Amniotic stem cell (primary cell): Measurements from ENCODE around the gene SYNGR4.
"Not testable (repeated sequence)": the region's sequence is repeated elsewhere in the genome, so short reads cannot be mapped to it uniquely, and the experiment has no call there.

Experiments used
- DNase-seq: peaks from one replicate; lab custom pipeline; 2025; lab: John Stamatoyannopoulos, UW

The SYNGR4 gene

DNA sequence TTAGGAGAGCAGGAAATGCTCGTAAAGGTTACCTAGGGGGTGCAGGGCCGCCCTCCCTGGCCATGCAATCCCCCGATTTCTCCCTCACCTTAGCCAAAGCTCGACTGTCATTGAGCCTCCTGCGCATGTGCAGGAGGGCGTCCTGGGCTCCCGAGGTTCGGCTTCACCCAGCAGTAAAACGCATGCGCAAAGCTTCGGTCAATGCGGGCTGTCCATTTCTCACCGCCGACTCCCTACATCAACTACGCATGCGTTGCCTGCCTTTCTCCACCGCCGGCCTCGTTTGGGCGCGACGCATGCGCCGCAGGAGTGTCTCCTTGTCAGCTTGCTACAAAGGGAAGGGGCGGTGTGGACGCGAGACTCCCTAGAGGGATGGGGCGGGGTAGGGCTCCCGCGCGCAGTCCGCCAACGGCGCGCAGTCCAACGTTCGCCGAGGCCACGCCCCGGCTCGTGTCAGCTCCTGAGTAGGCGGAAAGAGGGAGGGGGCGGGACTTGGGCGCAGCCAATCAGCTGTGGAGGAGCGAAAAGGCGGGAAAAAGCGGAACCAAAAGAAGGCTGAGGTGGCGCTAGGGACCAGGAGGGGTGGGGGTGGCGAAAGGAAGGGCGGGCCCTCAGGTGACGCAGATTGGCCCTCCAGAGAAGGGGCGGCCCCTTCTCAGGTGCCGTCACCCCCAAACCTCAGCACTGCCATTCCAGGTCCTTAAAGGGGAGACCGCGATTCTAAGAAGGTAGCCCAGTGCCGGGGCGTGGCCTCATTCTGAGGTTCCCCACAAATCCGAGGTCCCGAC, at the start of gene SYNGR4, which contains the start of gene TMEM143:
SYNGR4 (plus strand) TSS at position 558 of the 788 bp plus-strand sequence. CDS start 1,476 bp downstream, outside the sequence.
TMEM143 (minus strand) TSS at position 131 of the 788 bp plus-strand sequence; CDS start at position 111, 20 bp downstream.
- DNase-seq: peak; percentile 98

DNA sequence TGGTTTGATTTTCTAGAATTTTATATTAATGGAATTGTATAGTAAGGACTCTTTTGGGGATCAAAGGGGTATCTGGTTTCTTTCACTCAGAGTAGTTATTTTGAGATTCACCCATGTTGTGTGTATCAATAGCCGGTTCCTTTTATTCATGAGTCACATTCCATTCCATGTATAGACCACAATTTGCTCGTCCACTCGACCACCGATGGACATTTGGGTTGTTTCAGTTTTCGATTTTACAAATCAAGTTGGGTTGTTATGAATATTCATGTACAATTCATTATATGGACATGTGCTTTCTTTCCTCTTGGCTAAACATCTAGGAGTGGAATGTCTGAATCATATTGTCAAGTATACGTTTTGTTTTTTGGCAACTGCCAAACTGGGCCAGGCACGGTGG, 48.5 kb upstream of the SYNGR4 start:
- no peak for DNase-seq

DNA sequence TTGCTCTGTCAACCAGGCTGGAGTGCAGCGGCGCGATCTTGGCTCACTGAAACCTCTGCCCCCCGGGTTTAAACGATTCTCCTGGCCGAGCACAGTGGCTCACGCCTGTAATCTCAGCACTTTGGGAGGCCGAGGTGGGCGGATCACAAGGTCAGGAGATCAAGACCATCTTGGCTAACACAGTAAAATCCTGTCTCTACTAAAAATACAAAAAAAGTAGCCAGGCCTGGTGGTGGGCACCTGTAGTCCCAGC, 46.5 kb upstream of the SYNGR4 start:
- DNase-seq: not testable (repeated sequence)

DNA sequence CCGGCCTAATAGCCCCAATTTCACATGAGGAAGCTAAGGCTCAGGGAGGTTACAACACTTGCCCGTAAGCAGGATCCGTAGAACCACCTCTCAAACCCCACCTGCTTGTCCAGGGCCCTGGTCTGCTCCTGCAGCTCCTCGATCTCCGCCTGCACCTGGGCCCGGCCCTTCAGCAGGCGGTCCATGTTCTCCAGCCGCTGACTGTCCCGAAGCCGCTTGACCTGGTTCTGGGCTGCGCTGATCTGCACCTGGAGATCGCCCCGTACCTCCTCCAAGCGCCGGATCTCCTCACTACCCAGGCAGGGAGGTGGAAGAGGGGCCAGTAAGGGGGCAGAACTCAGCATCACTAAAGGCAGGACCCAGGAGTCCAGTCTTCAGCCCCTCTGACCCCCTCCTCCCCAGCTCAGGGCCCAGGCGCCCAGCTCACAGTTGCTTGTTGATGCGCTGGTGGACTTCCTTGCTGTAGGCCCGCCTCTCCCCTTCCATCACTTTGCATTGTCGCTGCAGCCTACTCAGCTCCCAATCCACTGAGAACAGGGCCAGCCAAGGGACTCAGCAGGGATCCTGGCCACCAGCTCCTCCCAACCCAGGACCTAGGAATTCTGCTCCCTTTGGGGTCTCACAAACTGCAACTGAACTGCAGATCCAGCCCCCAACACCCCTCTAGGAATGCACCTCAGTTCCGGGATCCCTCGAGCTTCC, 45.7 kb upstream of the SYNGR4 start:
- DNase-seq: no peak

DNA sequence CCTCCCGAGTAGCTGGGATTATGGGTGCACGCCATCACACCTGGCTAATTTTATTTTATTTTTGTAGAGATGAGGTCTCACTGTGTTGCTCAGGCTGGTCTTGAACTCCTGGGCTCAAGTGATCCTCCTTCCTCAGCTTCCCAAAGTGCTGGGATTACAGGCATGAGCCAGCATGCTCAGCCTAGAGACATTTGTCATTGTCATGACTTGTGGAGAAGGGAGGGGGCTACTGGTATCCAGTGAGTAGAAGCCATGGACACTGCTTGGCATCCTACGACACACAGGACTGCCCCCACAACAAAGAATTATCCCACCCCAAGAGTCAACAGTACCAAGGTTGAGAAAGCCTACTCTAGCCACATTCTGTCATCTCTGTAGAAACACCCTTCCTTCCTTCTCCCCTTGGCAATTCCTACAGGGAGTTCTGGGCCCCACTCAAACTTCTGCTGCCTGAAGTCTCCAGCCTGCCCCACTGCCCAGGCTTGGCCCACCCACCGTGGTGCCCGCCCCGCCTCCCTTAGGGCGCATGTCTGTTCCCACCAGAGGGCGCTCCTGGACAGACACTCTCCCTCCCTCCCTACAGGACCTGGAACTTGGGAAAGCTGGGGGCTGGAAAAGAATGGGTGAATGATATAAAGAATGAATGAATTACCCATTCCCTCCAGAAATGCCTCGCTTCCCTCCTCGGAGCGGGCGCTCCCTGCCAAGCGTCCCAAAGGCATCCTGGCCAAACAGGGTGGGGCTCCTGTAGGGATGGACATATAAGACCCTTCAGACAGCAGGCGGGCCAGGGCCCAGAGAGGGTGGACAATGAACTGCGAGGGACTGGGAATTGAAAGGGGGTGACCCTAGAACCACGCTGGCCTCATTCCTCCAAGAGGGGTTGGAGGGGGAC, 44.3 kb upstream of the SYNGR4 start:
- peak; percentile 64 for DNase-seq

DNA sequence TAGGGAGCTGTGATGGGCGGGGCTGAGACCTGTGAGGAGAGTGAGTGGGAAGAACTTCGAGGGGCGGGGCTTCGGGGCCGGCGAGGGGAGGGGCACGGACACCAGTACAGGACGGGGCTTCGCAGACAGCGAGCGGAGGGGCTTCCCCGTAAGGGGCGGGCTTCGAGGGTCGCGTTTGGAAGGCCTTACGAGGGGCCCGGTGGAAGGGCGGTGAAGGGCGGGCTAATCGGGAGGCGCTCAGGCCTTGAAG, 42.9 kb upstream of the SYNGR4 start:
- DNase-seq: peak; percentile 75

GRCh38 chr19:48321622-48322591, 42.3 kb upstream of the SYNGR4 start:
- peak; percentile 96 for DNase-seq

GRCh38 chr19:48325265-48325910, 38.8 kb upstream of the SYNGR4 start, which contains the start of gene EMP3:
Gene EMP3 (plus strand): TSS chr19:48325552. CDS start chr19:48326845, 1,293 bp downstream.
- DNase-seq: peak; percentile 86

GRCh38 chr19:48329167-48329891, 34.8 kb upstream of the SYNGR4 start:
- peak; percentile 59 for DNase-seq

GRCh38 chr19:48330012-48330681, 34.0 kb upstream of the SYNGR4 start:
- DNase-seq: no peak

DNA sequence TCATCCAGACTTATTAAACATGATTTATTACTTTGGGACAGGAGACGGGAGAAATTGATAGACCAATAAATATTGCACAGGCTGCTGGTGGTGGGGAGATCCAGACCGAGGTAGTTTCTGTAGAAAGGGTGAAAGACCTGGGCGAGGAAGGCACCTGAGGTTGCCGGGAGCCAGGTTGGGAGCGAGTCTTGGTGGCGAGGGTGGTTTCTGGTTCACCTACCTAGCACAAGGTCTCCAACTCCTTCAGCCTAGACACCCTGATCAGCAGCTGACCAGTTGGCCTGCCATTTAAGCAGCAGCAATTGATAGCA, 31.9 kb upstream of the SYNGR4 start:
- DNase-seq: no peak

- DNase-seq: peak; percentile 83
Measured at GRCh38 chr19:48332662-48333466, 31.3 kb upstream of the SYNGR4 start.

DNA sequence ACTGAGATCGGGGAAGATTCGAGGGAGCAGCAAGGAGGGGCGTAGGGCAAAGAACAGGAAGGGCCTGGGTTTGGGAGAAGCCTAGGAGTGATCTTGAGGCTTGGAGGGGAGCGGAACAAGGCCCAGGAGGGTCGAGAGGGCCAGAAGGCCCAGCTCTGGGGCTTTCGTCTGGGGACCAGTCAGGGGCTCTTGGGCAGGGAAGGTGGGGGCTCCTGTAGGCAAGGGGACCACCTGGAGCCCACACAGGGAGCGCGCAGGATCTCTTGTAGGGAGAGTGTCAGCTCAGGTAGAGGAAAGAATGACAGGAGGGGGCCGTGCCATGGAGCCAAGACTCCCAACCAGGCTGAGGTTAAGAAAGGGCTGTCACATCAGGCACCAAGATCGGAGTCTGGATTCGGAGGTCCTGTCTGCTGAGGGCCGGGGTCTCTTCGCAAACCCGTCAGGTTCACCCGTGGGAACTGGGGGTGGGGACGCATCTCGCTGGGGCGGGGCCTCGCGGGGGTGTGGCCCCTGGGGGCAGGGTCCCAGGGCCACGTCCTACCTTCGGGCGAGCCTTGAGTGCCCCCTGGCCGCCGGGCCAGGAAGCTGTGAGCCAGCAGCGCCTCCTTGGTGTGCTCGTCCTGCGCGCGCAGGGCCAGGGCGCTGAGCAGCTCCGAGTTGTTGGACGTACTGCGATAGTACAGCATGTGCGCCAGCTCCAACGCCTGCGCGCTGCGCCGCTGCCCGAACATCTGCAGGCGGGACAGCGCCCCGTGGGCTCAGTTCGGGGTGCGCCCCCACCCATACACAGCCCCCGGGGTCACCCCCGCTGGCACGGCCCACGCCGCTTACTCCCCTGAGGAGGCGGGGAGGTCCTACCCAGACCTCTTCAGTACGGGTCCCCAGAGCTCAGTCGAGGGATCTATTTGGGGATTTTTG, 30.4 kb upstream of the SYNGR4 start:
- peak; percentile 76 for DNase-seq

DNA sequence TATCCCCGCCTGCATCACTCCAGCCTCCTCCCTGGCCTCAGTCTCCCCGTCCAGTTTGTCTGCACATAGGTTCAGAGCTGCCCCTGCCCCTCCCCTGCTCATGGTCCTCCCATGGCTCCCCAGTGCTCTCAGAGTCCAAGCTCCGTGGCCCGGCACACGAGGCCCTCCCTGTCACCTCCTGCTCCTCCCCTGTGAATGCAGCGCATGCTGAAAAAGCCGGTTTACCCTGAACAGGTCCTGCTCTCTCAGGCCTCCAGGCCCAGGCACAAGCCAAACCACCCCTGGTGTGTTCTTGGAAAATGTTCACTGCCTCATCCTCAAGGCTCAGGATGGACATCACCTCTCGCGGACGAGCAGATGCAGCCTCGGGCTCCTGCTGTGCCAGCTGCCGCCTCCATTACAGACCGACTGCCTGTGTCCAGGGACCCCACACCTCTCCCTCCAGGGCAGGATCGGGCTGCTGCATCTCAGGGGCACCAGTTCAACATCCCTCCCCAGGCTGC, 25.9 kb upstream of the SYNGR4 start:
- DNase-seq: no peak

DNA sequence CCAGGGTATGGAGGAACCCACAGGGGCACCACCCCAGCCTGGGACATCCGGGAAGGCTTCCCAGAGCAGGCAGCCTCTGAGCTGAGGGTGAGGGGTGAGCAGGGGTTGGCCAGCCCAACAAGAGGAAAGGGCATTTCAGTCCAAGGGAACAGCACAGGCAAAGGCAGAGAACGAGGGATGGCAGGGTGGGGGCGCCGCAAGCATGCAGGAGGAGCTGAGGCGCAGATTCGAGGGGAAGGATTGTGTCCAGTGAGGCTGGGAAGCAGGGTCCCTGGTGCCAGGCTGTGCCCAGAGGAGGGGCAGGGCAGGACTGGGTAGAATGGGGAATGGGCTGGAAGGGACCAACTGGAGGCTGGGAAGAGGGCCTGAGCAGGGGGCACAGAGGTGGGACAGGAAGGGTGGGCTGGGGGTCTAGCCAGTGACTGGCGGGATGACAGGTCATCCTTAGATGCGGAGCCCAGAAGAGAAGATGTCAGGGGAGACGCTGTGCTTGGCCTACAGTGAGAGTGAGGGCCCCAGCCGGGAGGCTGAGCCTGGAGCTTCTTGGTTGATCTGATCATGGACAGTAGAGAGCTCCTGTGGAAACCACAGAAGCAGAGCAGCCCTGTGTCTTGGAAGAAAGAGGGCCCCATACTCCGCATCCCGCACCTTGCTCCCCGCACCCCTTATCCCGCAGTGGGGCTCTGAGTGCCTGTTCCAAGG, 25.2 kb upstream of the SYNGR4 start:
- no peak for DNase-seq

- no peak for DNase-seq
Measured at GRCh38 chr19:48340995-48341394, 23.2 kb upstream of the SYNGR4 start.
